Measurements from ENCODE around the gene NOXO1.
"Not testable (repeated sequence)": the region's sequence is repeated elsewhere in the genome, so short reads cannot be mapped to it uniquely, and the experiment has no call there.

Gene NOXO1

GRCh38 chr16:1960665-1961630 is 20.3 kb downstream of the NOXO1 start:
- FAIRE-seq: peak; percentile 93

GRCh38 chr16:1959269-1960039 is 21.8 kb downstream of the NOXO1 start, which contains the start of gene NDUFB10:
Gene NDUFB10, plus strand, starts transcription at chr16:1959538. Its CDS starts 87 bp downstream, at chr16:1959625.
- no peak for FAIRE-seq

- FAIRE-seq: no peak
Measured at GRCh38 chr16:1958715-1959268, 22.5 kb downstream of the NOXO1 start.

- FAIRE-seq: not testable (repeated sequence)
Measured at GRCh38 chr16:1958143-1958491, 23.2 kb downstream of the NOXO1 start.

- FAIRE-seq: not testable (repeated sequence)
Measured at GRCh38 chr16:1957434-1958142, 23.7 kb downstream of the NOXO1 start.

GRCh38 chr16:1953734-1954133 is 27.5 kb downstream of the NOXO1 start:
- no peak for FAIRE-seq

- no peak for FAIRE-seq
Measured at GRCh38 chr16:1950559-1950958, 30.7 kb downstream of the NOXO1 start.

GRCh38 chr16:1950047-1950446 is 31.2 kb downstream of the NOXO1 start:
- FAIRE-seq: no peak

- no peak for FAIRE-seq
Measured at GRCh38 chr16:1949507-1949906, 31.8 kb downstream of the NOXO1 start.

GRCh38 chr16:1947369-1947670 is 33.9 kb downstream of the NOXO1 start:
- no peak for FAIRE-seq

GRCh38 chr16:1946495-1947368 is 34.5 kb downstream of the NOXO1 start:
- no peak for FAIRE-seq

GRCh38 chr16:1945559-1946391 is 35.5 kb downstream of the NOXO1 start:
- FAIRE-seq: no peak

GRCh38 chr16:1944612-1945199 is 36.6 kb downstream of the NOXO1 start:
- FAIRE-seq: no peak

GRCh38 chr16:1942810-1943726 is 38.2 kb downstream of the NOXO1 start, which contains the start of gene MSRB1:
Gene MSRB1, minus strand, starts transcription at chr16:1943199. Its CDS starts 43 bp downstream, at chr16:1943156.
- peak; percentile 98 for FAIRE-seq

GRCh38 chr16:1942047-1942809 is 39.0 kb downstream of the NOXO1 start:
- no peak for FAIRE-seq

- no peak for FAIRE-seq
Measured at GRCh38 chr16:1941162-1942046, 39.9 kb downstream of the NOXO1 start.
